ENCODE results near the gene STK4. TPM values are rescaled to one million over a fixed set of nuclear protein-coding genes. Genes with fewer than 3 reads are reported as not detected.

STK4 gene
- total and polyA plus RNA-seq, 9 donors, result 8.3 to 27.5 (median 19.6) TPM

- Histone ChIP-seq H3K36me3 (no peaks in the 10 kb centered on the region), H3K9me3 (no peaks in the 10 kb centered on the region)
- no peak for TF ChIP-seq CTCF (IDR thresholded peaks at IDR 0.05)
- TF ChIP-seq POLR2A (IDR thresholded peaks at IDR 0.05), result no peak
- no peak for TF ChIP-seq EP300 (IDR thresholded peaks at IDR 0.05)
Measured at GRCh38 chr20:44956410-44956809, 9.9 kb upstream of the STK4 start.

GRCh38 chr20:44958276-44958675, 8.0 kb upstream of the STK4 start:
- intact Hi-C loops (cut with DNase I), result loop anchor here in 1 of 4 donors (10.0 kb wide), 1 partner anchor 73 kb away; the partner anchor contains the start of gene YWHAB

More at GRCh38 chr20:44956410-44956809, 9.9 kb upstream of the STK4 start:
- 91 to 95% (median 94%) methylated on average over 3 of the region's 3 CpGs for WGBS, 3 donors
- H3K27me3 ChIP-seq, result no peaks in the 10 kb centered on the region
- intact Hi-C loops (cut with DNase I), result loop anchor here in 1 of 4 donors (10.0 kb wide), 1 partner anchor 72 kb away; the partner anchor contains the start of gene YWHAB
- no peak for DNase-seq
- H3K4me1 ChIP-seq (ENCODE audit: insufficient read depth), result peaks cover 7% of the 10 kb centered on the region
- H3K4me3 ChIP-seq, result no peak overlapping the region
- no peak overlapping the region for H3K27ac ChIP-seq

DNA sequence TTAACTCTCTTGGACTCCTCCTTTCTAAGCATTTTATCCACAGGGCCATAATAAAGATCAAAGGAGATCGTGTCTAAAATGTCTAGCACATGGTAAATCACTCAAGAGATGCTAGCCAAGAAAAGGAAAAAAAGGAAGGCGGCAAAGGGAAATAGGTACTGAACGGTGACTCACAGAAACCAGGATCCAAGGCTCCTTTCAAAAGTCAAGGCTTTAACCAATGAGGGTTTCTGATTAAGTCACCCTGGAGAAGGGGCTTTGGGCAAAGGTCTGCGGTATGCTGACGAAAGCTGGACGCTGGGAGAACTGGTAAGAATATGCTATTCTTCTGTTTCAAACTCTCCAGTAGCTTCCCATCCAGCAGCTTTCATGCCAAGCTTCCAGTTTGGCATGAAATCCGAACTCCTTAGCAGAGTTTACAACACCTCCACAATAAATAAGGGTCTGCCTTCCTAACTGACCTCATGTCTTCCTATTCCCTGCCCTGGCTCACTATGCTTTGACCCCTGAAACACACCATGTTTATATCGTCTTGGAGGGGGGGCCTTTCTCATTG, 7.2 kb upstream of the STK4 start:
- no peak for DNase-seq
- H3K27ac ChIP-seq, result no peak overlapping the region
- no peaks in the 10 kb centered on the region for H3K36me3 ChIP-seq
- 17 to 29% (median 25%) methylated on average over 8 of the region's 8 CpGs for WGBS, 3 donors
- peaks cover 7% of the 10 kb centered on the region for H3K4me1 ChIP-seq (ENCODE audit: insufficient read depth)
- no peaks in the 10 kb centered on the region for H3K27me3 ChIP-seq
- no peak for TF ChIP-seq EP300 (IDR thresholded peaks at IDR 0.05)
- TF ChIP-seq POLR2A (IDR thresholded peaks at IDR 0.05), result no peak
- no peak for TF ChIP-seq CTCF (IDR thresholded peaks at IDR 0.05)
- intact Hi-C loops (cut with DNase I), result loop anchor here in 1 of 4 donors (10.0 kb wide), 1 partner anchor 74 kb away; the partner anchor contains the start of gene YWHAB
- no peaks in the 10 kb centered on the region for H3K9me3 ChIP-seq
- H3K4me3 ChIP-seq, result peak overlapping the region; percentile 76

More at GRCh38 chr20:44958276-44958675, 8.0 kb upstream of the STK4 start:
- Histone ChIP-seq H3K4me3 (no peak overlapping the region), H3K4me1 (ENCODE audit: insufficient read depth) (peaks cover 7% of the 10 kb centered on the region), H3K9me3 (no peaks in the 10 kb centered on the region), H3K27me3 (no peaks in the 10 kb centered on the region), H3K36me3 (no peaks in the 10 kb centered on the region), H3K27ac (no peak overlapping the region)
- no peak for TF ChIP-seq CTCF (IDR thresholded peaks at IDR 0.05)
- TF ChIP-seq POLR2A (IDR thresholded peaks at IDR 0.05), result no peak
- no peak for TF ChIP-seq EP300 (IDR thresholded peaks at IDR 0.05)
- 89 to 94% (median 91%) methylated on average over 8 of the region's 8 CpGs for WGBS, 3 donors
- DNase-seq, result no peak

GRCh38 chr20:44959638-44960102, 6.6 kb upstream of the STK4 start:
- Histone ChIP-seq H3K27me3 (no peaks in the 10 kb centered on the region), H3K9me3 (no peaks in the 10 kb centered on the region), H3K27ac (peak overlapping the region in 1 of 2 donors; percentile 50), H3K36me3 (no peaks in the 10 kb centered on the region), H3K4me3 (peak overlapping the region; percentile 76), H3K4me1 (ENCODE audit: insufficient read depth) (peaks cover 7% of the 10 kb centered on the region)
- peak in 2 of 5 donors; percentile 18 to 33 for DNase-seq
- 3 to 6% (median 4%) methylated on average over 13 of the region's 13 CpGs for WGBS, 3 donors
- intact Hi-C loops (cut with DNase I), result loop anchor here in 2 of 4 donors (10.0 kb wide), 3 partner anchors 75 to 215 kb away; partner anchors contain the start of genes KCNK15 (in 1 of the 2) and YWHAB (in 1 of the 2)
- TF ChIP-seq CTCF (IDR thresholded peaks at IDR 0.05) (no peak), EP300 (IDR thresholded peaks at IDR 0.05) (no peak), POLR2A (IDR thresholded peaks at IDR 0.05) (no peak)

Measured in ovary (tissue), 9 donors.